ENCODE results near the gene EGLN3. TPM values are rescaled to one million over a fixed set of nuclear protein-coding genes. Genes with fewer than 3 reads are reported as not detected.

EGLN3 gene
- total RNA-seq, 1 experiment from 2014 or later, result 3.6 TPM

GRCh38 chr14:33968722-33969121, 17.8 kb upstream of the EGLN3 start:
- intact Hi-C loops (cut with micrococcal nuclease; ENCODE audit: unreplicated experiment) (no loop called here), in situ Hi-C loops (cut with HindIII; ENCODE audit: low pct_unique_long_range_greater_than_20kb, low sequenced_read_pairs) (no loop called here)
- Histone ChIP-seq H3K36me3 (ENCODE audit: control insufficient read depth, insufficient read depth, low read length) (no peaks in the 10 kb centered on the region), H3K27me3 (ENCODE audit: control insufficient read depth, insufficient read depth, low read length) (no peaks in the 10 kb centered on the region), H3K4me1 (ENCODE audit: control insufficient read depth, insufficient read depth, low read length) (no peaks in the 10 kb centered on the region), H3K9me3 (ENCODE audit: control insufficient read depth, insufficient read depth, low read depth, low read length) (no peaks in the 10 kb centered on the region), H3K27ac (ENCODE audit: low read length) (no peak overlapping the region), H3K4me3 (ENCODE audit: low read depth in 2 of 2, low read length in 2 of 2) (no peak overlapping the region)
- ATAC-seq, result no peak
- BruUV-seq (replicated peaks), result no TSS peak
- DNase-seq (ENCODE audit: low read depth, low spot score), result no peak
- ChIA-PET CTCF (no interaction called here), POLR2A (no interaction called here)
- TF ChIP-seq POLR2AphosphoS5 (IDR thresholded peaks at IDR 0.05; ENCODE audit: low read depth, low read length) (no peak), SIN3A (IDR thresholded peaks at IDR 0.05; ENCODE audit: borderline replicate concordance, insufficient read depth, low read depth, low read length) (no peak), CTCF (IDR thresholded peaks at IDR 0.05) (no peak), TCF7L2 (IDR thresholded peaks at IDR 0.05; ENCODE audit: low read depth, low read length) (no peak), REST (IDR thresholded peaks at IDR 0.05; ENCODE audit: insufficient read depth in 1 of 2, low read depth in 2 of 2, low read length in 1 of 2) (no peak)

- no peaks in the 10 kb centered on the region for H3K4me1 ChIP-seq (ENCODE audit: control insufficient read depth, insufficient read depth, low read length)
- BruUV-seq (replicated peaks), result no TSS peak
- ATAC-seq (no peak), DNase-seq (ENCODE audit: low read depth, low spot score) (no peak)
- H3K27ac ChIP-seq (ENCODE audit: low read length), result no peak overlapping the region
- CTCF ChIA-PET, result no interaction called here
- no peaks in the 10 kb centered on the region for H3K27me3 ChIP-seq (ENCODE audit: control insufficient read depth, insufficient read depth, low read length)
- intact Hi-C loops (cut with micrococcal nuclease; ENCODE audit: unreplicated experiment) (no loop called here), in situ Hi-C loops (cut with HindIII; ENCODE audit: low pct_unique_long_range_greater_than_20kb, low sequenced_read_pairs) (no loop called here)
- POLR2A ChIA-PET, result no interaction called here
- no peak for TF ChIP-seq CTCF (IDR thresholded peaks at IDR 0.05)
- no peak for TF ChIP-seq REST (IDR thresholded peaks at IDR 0.05; ENCODE audit: insufficient read depth in 1 of 2, low read depth in 2 of 2, low read length in 1 of 2)
- no peak for TF ChIP-seq SIN3A (IDR thresholded peaks at IDR 0.05; ENCODE audit: borderline replicate concordance, insufficient read depth, low read depth, low read length)
- TF ChIP-seq TCF7L2 (IDR thresholded peaks at IDR 0.05; ENCODE audit: low read depth, low read length), result no peak
- no peak for TF ChIP-seq POLR2AphosphoS5 (IDR thresholded peaks at IDR 0.05; ENCODE audit: low read depth, low read length)
- no peak overlapping the region for H3K4me3 ChIP-seq (ENCODE audit: low read depth in 2 of 2, low read length in 2 of 2)
- H3K36me3 ChIP-seq (ENCODE audit: control insufficient read depth, insufficient read depth, low read length), result no peaks in the 10 kb centered on the region
- H3K9me3 ChIP-seq (ENCODE audit: control insufficient read depth, insufficient read depth, low read depth, low read length), result no peaks in the 10 kb centered on the region
These were observed 16.3 kb upstream of the EGLN3 start for GRCh38 chr14:33967138-33967537.
